Left lung (tissue), 10 donors: ENCODE measurements around the gene GRAMD4. TPM values are rescaled to one million over a fixed set of nuclear protein-coding genes. Genes with fewer than 3 reads are reported as not detected.
A peak's percentile ranks its signal among the peaks of the same experiment; 100 is the strongest.

Experiments used
- ATAC-seq: fragments of 200-7000 bp; cut with Tn5 transposase; one replicate; pipeline ENCODE4 v1.9.1; 2020; ENCODE audit warnings: moderate library complexity
- DNase-seq, 4 donors: peaks; one replicate each; pipeline ENCODE4 v3.0.0-alpha.2; 2013 to 2020
- H3K27ac ChIP-seq, 2 donors: fragments of 200-600 bp; sonication (generic) in 1 of 2; one replicate each; pipeline versions ENCODE4 v1.5.0 to v1.8.0; 2020 to 2021
- H3K27me3 ChIP-seq, 2 donors: fragments of 200-600 bp; sonication (generic) in 1 of 2; one replicate each; pipeline versions ENCODE4 v1.5.0 to v1.8.0; 2020 to 2021
- H3K36me3 ChIP-seq, 2 donors: fragments of 200-600 bp; sonication (generic) in 1 of 2; one replicate each; pipeline versions ENCODE4 v1.5.0 to v1.8.0; 2020 to 2021
- H3K4me1 ChIP-seq, 2 donors: fragments of 200-600 bp; one replicate each; pipeline ENCODE4 v1.8.0; 2021
- H3K4me3 ChIP-seq, 2 donors: fragments of 200-600 bp; sonication (generic) in 1 of 2; one replicate each; pipeline versions ENCODE4 v1.5.0 to v1.8.0; 2020 to 2021; ENCODE audit warnings: mild to moderate bottlenecking in 1 of 2
- H3K9me3 ChIP-seq, 2 donors: fragments of 200-600 bp; sonication (generic) in 1 of 2; one replicate each; pipeline versions ENCODE4 v1.5.0 to v1.8.0; 2020 to 2021
- intact Hi-C, 2 donors: fragments of 100-400 bp; cut with DNase I; formaldehyde crosslinking; loops; one replicate each; pipeline versions ENCODE4 v1.11.2 to v1.14.2; 2022
- polyA plus RNA-seq, 6 donors: library from polyadenylated mRNA; unstranded; fragments of 120-200 nt; gene quantifications; one replicate each; pipeline ENCODE4 v1.2.1, GENCODE V29; 2013; ENCODE audit not compliant: insufficient read length in 6 of 6
- total RNA-seq, 2 donors: library from RNA; stranded (reverse); fragmentation: NEBNext Ultra II Directional; extraction: Animal tissue kit (Norgen Biotek cat#: 25700); gene quantifications; one replicate each; pipeline ENCODE4 v1.2.1, GENCODE V29; 2021
- TF ChIP-seq, protein P1 (sequence below), 2 donors: fragments of 200-600 bp; sonication (generic) in 1 of 2; IDR thresholded peaks; one replicate each; pipeline versions ENCODE4 v1.5.0 to v1.8.0; 2021; ENCODE audit warnings: antibody characterized with exemption in 2 of 2
- donor health status: DM: no; HTN: yes; CAD: no.
- donor health status: DM: no; HTN: no; CAD: no.

The GRAMD4 gene
- total and polyA plus RNA-seq, 8 donors: 25.2 to 78.2 (median 36.6) TPM

- intact Hi-C loops: no loop called here
- Histone ChIP-seq H3K27me3 (no peaks in the 10 kb centered on the region), H3K27ac (no peak overlapping the region), H3K4me1 (no peaks in the 10 kb centered on the region), H3K36me3 (peaks cover 0 to 98% of the 10 kb centered on the region in 2 donors), H3K4me3 (no peak overlapping the region), H3K9me3 (no peaks in the 10 kb centered on the region)
- DNase-seq (peak in 1 of 4 donors; percentile 57), ATAC-seq (no peak)
- TF ChIP-seq, protein P1, sequence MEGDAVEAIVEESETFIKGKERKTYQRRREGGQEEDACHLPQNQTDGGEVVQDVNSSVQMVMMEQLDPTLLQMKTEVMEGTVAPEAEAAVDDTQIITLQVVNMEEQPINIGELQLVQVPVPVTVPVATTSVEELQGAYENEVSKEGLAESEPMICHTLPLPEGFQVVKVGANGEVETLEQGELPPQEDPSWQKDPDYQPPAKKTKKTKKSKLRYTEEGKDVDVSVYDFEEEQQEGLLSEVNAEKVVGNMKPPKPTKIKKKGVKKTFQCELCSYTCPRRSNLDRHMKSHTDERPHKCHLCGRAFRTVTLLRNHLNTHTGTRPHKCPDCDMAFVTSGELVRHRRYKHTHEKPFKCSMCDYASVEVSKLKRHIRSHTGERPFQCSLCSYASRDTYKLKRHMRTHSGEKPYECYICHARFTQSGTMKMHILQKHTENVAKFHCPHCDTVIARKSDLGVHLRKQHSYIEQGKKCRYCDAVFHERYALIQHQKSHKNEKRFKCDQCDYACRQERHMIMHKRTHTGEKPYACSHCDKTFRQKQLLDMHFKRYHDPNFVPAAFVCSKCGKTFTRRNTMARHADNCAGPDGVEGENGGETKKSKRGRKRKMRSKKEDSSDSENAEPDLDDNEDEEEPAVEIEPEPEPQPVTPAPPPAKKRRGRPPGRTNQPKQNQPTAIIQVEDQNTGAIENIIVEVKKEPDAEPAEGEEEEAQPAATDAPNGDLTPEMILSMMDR (IDR thresholded peaks at IDR 0.05): no peak
These were observed 87.8 kb downstream of the GRAMD4 start for GRCh38 chr22:46707827-46708570.

GRCh38 chr22:46708766-46709330 is 88.7 kb downstream of the GRAMD4 start:
- H3K4me1 ChIP-seq: no peaks in the 10 kb centered on the region
- no peaks in the 10 kb centered on the region for H3K9me3 ChIP-seq
- TF ChIP-seq, protein P1 (IDR thresholded peaks at IDR 0.05): no peak
- DNase-seq: peak in 1 of 4 donors; percentile 64
- H3K27ac ChIP-seq: no peak overlapping the region
- no peaks in the 10 kb centered on the region for H3K27me3 ChIP-seq
- intact Hi-C loops: no loop called here
- peaks cover 0 to 96% of the 10 kb centered on the region in 2 donors for H3K36me3 ChIP-seq
- H3K4me3 ChIP-seq: no peak overlapping the region
- no peak for ATAC-seq

GRCh38 chr22:46710806-46711205 is 90.6 kb downstream of the GRAMD4 start:
- H3K36me3 ChIP-seq: peaks cover 0 to 88% of the 10 kb centered on the region in 2 donors
- no peaks in the 10 kb centered on the region for H3K4me1 ChIP-seq
- intact Hi-C loops: no loop called here
- no peak overlapping the region for H3K27ac ChIP-seq
- DNase-seq (peak in 2 of 4 donors; percentile 8 to 24), ATAC-seq (no peak)
- no peak overlapping the region for H3K4me3 ChIP-seq
- no peaks in the 10 kb centered on the region for H3K27me3 ChIP-seq
- no peaks in the 10 kb centered on the region for H3K9me3 ChIP-seq
- TF ChIP-seq, protein P1 (IDR thresholded peaks at IDR 0.05): no peak

GRCh38 chr22:46712288-46712687 is 92.1 kb downstream of the GRAMD4 start:
- TF ChIP-seq, protein P1 (IDR thresholded peaks at IDR 0.05): no peak
- no peak for ATAC-seq

DNA sequence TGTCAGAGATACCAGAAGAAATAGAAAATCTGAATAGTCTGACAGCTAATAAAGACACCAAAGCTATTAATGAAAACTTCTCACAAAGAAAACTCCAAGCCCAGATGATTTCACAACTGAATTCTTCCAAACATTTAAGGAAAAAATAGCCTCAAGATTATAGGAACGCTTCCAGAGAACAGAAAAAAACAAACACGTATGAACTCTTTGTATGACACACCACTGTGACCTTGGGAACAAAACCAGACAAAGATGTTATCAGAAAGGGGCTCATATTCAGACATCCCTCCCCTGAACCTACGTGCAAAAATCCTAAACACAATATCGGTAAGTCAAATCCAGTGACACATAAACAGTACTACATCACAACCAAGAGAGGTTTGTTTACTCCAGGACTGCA is 94.4 kb downstream of the GRAMD4 start:
- TF ChIP-seq, protein P1 (IDR thresholded peaks at IDR 0.05): no peak
- H3K36me3 ChIP-seq: peaks cover 0 to 88% of the 10 kb centered on the region in 2 donors
- ATAC-seq (no peak), DNase-seq (no peak)
- H3K27ac ChIP-seq: no peak overlapping the region
- H3K4me3 ChIP-seq: no peak overlapping the region
- H3K4me1 ChIP-seq: no peaks in the 10 kb centered on the region
- no peaks in the 10 kb centered on the region for H3K27me3 ChIP-seq
- H3K9me3 ChIP-seq: no peaks in the 10 kb centered on the region
- intact Hi-C loops: no loop called here

More at GRCh38 chr22:46712288-46712687, 92.1 kb downstream of the GRAMD4 start:
- intact Hi-C loops: no loop called here
- peak in 1 of 4 donors; percentile 4 for DNase-seq
- H3K4me1 ChIP-seq: no peaks in the 10 kb centered on the region
- no peak overlapping the region for H3K4me3 ChIP-seq
- no peaks in the 10 kb centered on the region for H3K27me3 ChIP-seq
- peaks cover 0 to 88% of the 10 kb centered on the region in 2 donors for H3K36me3 ChIP-seq
- no peak overlapping the region for H3K27ac ChIP-seq
- H3K9me3 ChIP-seq: no peaks in the 10 kb centered on the region
